GM18520 (cell line): ENCODE measurements around the gene PIP4K2A.
A peak's percentile ranks its signal among the peaks of the same experiment; 100 is the strongest.
"Not testable (repeated sequence)": the region's sequence is repeated elsewhere in the genome, so short reads cannot be mapped to it uniquely, and the experiment has no call there.

Source experiments
- ATAC-seq: cut with Tn5 transposase; IDR thresholded peaks from one replicate; pipeline ENCODE4 v1.9.1; 2021; ENCODE audit not compliant: unreplicated experiment

PIP4K2A gene

DNA sequence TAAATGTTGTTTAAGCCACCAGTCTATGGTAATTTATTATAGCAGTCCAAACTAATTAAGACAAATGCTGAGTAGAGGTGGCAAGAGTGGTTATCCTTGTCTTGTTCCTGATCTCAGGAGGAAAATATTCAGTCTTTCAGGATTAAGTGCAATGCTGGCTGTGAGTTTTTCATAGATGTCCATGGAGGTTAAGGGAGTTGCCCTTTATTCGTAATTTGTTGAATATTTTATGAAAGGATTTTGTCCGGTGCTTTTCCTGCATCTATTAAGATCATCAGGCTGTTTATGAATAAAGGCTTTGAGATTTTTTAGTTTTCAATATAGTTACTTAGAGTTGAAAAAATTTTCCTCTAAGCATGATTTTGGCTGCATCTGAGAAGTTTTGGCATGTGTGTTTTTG lies 186.9 kb downstream of the PIP4K2A start:
- ATAC-seq: no peak

DNA sequence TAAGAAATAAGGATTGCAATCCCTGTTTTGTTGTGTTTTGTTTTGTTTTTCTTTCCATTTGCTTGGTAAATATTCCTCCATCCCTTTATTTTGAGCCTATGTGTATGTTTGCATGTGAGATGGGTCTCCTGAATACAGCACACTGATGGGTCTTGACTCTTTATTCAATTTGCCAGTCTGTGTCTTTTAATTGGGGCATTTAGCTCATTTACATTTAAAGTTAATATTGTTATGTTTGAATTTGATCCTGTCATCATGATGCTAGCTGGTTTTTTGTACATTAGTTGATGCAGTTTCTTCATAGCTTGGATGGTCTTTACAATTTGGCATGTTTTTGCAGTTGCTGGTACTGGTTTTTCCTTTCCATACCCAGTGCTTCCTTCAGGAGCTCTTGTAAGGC lies 190.0 kb downstream of the PIP4K2A start:
- ATAC-seq: not testable (repeated sequence)

DNA sequence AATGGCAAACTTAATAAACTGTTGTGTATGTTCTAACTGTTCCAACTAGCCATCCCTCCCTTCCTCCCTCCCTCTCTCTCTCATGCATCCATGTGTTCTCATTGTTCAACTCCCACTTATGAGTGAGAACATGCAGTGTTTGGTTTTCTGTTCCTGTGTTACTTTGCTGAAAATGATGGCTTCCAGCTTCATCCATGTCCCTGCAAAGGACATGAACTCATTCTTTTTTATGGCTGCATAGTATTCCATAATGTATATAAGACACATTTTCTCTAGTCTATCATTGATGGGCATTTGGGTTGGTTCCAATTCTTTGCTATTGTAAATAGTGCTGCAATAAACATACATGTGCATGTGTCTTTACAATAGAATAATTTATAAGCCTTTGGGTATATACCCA lies 193.7 kb downstream of the PIP4K2A start:
- ATAC-seq: not testable (repeated sequence)

DNA sequence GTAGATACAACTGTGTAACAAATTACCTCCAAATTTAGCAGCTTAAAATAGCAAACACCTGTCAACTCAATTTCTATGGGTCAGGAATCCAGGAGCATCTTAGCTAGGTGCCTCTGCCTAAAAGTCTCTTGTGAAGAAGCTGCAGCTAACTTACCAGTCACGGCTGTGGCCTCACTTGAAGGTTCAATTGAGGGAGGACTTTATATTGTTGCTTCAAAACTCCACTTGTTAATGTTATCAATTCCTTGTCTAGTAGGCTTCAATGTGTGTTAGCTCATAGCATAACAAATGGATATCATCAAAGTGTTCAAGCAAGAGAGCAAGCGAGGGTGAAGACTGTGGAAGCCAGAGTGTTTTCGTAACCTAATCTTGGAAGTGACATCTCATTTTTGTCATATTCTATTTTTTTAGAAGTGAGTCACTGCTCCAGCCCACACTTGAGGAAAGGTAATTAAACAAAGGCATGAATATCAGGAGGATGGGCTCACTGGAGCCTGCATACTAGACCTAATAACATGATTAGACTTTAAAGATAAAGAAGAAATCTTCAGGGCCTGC lies 196.1 kb downstream of the PIP4K2A start:
- no peak for ATAC-seq

DNA sequence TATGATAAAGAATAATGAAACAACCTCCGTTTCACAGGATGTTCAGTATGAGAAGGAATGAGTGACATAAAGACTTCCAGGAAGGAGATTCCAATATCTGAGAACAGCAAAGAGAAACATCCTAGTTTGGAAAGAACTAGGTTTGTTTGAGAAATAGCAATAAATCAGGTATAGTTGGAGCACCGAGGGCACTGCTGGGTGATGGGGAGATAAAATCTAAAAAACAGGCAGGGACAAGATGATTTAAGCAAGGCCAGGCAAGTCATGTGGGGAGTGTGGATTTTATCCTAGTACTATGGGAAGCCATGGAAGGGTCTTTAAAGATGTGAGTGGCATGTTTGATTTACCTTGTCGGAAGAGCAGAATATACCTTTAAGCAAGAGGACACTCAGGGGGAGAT lies 199.4 kb downstream of the PIP4K2A start:
- ATAC-seq: no peak

DNA sequence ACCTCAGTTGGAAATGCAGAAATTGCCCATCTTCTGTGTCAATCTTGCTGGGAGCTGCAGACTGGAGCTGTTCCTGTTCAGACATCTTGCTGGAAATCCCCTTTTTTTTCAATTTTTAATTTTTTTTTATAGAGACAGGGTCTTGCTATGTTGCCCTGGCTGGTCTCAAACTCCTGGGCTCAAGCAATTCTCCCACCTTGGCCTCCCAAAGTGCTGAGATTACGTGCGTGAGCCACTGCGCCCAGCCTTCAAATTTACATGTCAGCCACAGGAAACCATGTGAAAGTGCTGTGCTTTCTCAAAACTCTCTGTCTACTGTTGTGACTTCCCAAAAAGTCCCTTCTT lies 200.0 kb downstream of the PIP4K2A start:
- not testable (repeated sequence) for ATAC-seq

DNA sequence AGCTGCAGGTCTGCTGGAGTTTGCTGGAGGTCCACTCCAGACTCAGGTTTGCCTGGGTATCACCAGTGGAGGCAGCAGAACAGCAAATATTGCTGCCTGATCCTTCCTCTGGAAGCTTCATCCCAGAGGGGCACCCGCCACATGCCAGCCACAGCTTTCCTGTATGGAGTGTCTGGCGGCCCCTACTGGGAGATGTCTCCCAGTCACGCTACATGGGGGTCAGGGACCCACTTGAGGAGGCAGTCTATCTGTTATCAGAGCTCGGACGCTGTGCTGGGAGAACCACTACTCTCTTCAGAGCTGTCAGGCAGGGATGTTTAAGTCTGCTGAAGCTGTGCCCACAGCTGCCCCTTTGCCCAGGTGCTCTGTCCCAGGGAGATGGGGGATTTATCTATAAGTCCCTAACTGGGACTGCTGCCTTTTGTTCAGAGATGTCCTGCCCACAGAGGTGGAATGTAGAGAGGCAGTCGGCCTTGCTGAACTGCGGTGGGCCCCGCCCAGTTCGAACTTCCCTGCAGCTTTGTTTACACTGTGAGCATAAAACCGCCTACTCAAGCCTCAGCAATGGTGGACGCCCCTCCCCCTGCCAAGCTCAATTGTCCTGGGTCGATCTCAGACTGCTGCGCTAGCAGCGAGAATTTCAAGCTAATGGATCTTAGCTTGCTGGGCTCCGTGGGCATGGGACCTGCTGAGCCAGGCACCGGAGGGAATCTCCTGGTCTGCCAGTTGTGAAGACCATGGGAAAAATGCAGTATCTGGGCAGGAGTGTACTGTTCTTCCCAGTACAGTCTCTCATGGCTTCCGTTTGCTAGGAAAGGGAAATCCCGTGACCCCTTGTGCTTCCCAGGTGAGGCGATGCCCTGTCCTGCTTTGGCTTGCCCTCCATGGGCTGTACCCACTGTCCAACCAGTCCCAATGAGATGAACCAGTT lies 200.6 kb downstream of the PIP4K2A start:
- not testable (repeated sequence) for ATAC-seq

DNA sequence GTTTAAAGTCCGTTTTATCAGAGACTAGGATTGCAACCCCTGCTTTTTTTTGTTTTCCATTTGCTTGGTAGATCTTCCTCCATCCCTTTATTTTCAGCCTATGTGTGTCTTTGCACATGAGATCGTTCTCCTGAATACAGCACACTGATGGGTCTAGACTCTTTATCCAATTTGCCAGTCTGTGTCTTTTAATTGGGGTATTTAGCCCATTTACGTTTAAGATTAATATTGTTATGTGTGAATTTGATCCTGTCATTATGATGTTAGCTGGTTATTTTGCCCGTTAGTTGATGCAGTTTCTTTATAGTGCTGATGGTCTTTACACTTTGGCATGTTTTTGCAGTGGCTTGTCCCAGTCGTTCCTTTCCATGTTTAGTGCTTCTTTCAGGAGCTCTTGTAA lies 202.4 kb downstream of the PIP4K2A start:
- not testable (repeated sequence) for ATAC-seq

DNA sequence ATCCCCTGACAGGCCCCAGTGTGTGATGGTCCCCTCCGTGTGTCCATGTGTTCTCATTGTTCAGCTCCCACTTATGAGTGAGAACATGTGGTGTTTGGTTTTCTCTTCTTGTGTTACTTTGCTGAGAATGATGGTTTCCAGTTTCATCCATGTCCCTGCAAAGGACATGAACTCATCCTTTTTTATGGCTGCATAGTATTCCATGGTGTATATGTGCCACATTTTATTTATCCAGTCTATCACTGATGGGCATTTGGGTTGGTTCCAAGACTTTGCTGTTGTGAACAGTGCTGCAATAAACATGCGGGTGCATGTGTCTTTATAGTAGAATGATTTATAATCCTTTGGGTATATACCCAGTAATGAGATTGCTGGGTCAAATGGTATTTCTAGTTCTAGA lies 206.2 kb downstream of the PIP4K2A start:
- not testable (repeated sequence) for ATAC-seq

DNA sequence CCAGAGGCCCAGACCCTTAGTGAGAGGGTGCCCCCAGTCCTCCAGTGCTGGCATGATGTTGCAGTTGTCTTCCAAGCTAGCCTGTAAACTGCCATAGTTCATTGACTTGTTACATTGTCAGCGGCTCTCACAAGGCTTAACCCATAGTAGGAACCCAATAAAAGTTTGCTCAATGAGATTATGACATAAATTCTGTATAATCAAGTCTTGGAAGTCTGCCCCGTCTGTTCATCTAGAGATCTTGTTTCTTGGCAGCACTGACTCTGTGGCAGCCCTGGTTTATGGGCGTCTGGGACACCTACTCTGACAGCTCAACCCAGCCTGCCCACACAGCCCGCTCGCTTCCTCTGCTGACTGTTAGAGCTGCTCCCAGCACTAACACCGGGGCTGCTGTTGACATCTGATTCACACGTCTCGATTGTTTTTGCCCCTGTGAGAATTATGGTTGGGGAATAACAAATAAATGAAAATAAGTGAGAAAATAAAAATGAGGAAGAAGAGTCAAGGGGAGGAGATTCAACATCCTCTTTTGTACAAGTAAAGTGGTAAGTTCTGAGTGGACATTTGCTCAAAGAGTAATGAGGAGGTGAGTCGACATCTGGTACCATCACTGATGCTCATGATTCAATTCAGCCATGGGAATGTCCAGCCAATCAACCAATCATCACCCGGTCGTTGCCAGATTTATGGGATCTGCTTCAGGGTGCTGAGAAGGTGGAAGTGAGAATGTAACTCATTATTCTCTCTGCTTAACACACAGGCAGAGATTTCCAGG lies 208.3 kb downstream of the PIP4K2A start:
- ATAC-seq: peak; percentile 70

DNA sequence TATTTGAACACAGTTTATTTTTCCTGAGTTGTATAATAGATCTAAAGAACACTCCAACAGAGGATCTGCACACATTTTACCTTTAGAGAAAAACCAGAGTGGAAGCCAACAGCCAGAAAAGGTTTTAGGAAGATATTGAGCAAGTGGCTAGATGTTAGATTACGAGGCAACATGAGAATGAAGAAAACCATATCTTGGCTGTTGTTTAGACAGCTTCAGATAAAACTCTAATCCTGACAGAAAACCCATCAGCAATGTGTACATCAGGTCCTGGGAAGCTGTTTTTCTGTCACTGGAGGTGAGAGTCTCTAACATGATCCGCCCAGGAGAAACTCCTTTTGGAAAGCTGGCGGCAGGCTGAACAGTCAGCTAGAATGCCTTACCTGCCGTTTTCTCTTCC lies 209.6 kb downstream of the PIP4K2A start:
- ATAC-seq: no peak

DNA sequence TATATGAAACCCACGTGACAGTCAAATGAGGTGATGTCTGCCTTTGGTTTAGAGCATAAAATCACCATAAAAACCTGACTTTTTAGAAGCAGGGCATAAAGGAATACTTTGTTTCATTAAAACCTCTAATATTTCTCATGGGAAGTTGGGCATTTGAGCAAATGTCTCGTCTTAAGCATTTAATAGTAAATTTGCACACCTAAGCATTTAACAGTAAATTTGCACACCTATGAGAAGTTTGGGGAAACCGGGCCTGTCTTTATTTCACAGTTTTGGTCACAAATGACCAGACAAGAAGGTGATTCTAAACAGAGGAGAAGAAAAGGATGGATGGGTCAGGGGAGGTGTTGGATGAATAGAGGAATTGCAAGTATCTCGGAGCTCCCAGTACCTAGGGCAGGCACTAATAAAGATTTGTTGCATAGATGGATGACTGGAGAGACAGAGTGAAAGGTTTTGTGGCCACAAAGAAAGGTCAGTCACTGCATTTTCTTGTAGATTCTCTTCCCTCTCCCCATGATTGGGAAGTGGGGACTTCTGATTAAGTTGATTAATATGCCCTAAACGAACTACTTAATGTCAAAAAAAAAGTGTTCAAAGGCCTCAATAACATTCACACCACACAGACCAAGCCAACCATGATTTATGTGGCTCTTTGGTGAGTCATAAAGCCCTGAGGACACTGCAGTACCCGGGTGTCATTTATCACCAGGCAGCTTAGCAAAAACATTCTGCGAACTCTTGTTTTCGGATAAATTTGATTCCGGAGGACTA lies 210.9 kb downstream of the PIP4K2A start:
- no peak for ATAC-seq

DNA sequence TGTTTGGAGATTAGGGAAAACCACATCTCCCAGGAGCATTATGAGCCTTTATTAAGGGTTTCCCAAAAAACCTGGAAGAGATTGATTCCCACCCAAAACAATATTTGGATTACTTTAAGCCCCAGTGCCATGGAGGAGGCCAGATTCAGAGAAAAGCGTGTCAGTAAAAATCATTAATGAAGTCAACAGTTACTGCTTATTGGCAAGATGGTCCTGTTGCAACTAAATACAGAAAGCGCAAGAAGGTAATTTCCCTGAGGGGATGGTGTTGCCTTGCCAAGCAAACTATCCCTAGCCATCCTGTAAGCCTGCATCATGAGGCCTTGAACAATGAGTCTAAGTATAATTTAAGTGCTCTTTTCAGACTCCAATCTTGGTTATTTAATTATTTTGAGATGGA lies 212.5 kb downstream of the PIP4K2A start:
- no peak for ATAC-seq

DNA sequence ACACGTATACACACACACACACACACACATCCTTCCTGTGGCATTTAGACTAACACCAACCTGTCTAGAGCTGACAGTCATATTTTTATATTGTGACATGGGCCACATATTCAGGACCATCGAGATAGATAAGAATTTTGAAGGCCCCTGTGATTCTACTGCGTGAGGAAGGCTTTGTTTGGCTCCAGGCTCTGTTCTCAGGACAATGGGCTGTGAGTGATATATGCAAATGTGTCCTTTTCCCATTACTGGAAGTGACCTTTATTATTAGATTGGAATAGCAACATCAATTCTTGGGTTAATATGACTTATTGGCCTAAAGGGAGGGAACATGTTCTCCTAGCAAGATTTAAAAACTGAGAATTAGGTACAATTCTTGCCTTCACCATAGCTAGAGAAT lies 213.0 kb downstream of the PIP4K2A start:
- no peak for ATAC-seq

DNA sequence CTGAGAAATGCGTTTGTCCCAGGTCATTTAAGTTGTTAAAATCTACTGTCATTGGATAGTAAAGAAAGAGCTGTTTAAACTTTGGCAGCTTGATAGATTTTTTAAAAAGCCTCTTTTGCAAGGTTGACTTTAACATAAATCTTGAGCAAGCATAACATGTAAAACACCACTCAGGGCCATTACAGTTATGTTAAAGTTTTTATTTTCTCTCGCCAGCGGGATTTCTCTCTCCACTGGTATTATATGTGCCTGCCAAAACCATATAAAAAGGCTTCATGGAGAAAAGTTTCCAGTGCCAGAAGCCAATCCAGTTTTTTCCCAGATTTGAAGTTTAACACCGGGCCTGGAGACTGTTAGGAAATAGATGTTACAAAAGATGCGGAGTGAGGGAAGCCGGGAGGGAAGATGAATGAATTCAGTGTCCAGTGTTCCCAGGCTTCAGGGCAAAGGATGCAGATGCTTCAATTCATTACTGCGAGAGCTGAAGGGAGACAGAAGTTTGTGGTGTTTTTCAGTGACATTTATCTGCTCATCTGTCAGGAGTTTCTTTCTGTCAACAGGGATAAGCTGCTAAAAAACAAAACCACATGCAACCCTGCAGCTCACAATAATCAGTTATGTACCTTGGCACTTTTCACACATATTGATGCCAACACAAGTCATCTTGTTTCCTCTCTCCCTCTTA lies 213.6 kb downstream of the PIP4K2A start:
- ATAC-seq: no peak

DNA sequence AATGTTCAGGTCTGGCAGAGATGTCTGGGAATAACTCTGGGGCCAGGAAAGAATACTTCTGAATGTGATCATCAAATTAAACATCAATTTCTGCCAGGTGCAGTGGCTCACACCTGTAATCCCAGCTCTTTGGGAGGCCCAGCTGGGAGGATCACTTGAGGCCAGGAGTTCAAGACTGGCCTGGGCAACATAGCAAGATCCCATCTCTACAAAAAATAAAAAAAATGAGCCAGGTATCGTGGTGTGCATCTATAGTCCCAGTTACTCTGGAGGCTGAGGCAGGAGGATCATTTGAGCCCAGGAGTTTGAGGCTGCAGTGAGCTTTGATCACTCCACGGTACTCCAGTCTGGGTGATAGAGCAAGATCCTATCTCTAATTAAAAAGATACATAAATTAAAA lies 214.4 kb downstream of the PIP4K2A start:
- not testable (repeated sequence) for ATAC-seq

DNA sequence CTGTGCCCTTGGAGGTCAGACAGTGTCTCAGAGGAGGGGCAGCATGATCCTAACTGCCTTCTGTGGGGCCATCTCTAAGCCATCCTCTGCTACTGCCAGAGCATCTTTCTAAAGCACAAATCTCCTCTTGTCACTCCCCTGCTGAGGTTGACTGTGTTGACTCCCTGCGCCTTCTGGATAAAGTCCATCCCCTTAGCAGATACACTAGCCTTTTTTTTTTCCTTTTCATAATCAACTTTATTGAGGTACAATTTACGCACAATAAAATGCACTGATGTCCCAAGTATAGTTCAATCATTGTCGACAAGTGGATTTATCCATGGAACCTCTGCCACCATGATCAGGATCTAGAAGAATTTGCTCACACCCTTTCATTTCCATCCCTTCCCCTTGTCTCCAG lies 219.0 kb downstream of the PIP4K2A start:
- ATAC-seq: no peak

DNA sequence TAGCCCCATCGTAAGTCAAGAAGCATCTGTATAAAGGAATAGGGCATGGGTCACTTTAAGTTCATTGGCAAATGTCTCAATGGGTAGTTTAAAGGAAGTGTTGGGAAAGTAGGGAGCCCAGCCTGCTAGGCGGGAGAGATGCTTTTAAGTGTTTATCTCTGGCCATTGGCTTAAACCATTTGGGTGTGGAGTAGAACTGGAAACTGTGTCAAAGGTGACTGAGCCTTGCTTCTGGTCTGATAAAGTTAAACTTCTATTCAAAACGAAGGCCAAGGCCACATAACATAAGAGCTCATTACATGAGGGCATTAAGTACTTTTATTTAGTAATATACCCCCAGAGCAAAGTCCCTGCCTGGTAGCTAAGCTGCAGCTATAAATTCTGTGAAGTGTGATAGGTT lies 220.4 kb downstream of the PIP4K2A start:
- no peak for ATAC-seq

DNA sequence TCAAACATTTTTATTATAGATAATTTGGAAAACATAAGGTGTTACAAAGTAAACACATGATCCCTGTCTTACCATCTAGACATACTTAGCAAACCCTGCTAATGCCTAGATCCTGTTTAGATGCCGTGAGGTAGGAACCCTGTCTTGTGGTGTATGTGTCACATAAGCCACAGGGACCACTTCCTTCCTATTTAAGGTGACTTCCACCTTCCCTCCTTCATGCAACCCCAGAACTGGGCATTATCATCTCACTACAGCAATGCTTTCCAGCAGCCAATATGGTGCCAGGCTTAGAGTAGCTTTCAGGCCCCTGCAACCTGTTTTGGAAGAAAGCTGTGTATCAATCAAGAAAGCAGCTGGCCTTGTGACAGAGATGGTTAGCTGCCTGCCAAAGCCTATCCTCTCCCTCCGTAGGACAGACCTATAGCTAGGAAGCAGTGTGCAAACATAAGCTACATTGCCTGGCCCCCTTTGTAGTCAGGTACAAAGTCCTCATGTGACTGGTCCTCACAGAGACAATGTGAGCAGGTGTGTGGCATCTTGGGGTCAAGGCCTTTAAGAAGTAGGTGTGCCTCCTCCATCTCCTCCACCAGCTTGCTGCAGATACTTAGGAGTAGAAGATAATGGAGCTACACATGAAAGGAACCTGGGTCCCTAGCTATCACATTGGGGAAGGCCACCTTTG lies 222.3 kb downstream of the PIP4K2A start:
- no peak for ATAC-seq

DNA sequence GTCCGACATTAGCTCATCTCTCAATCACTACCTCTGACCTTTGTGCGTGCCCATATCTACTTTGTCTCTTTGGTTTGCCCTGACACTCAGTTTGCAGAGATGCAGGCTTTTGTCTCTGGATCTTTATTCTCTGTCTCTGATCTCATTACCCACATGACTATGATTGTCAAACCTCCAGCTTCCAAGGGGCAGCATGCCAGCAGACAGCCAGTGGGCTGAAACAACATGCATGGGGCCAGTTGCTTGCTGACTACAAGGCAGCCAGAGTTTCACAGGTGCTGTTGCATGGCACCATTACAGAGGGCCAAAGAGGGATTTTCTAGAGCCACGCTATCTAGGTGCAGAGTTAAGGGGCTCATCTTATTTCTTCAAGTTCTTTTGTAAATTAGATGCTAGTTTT lies 222.9 kb downstream of the PIP4K2A start:
- ATAC-seq: no peak
